ENCODE data around the gene SAMD4A.

Gene SAMD4A, protein sequence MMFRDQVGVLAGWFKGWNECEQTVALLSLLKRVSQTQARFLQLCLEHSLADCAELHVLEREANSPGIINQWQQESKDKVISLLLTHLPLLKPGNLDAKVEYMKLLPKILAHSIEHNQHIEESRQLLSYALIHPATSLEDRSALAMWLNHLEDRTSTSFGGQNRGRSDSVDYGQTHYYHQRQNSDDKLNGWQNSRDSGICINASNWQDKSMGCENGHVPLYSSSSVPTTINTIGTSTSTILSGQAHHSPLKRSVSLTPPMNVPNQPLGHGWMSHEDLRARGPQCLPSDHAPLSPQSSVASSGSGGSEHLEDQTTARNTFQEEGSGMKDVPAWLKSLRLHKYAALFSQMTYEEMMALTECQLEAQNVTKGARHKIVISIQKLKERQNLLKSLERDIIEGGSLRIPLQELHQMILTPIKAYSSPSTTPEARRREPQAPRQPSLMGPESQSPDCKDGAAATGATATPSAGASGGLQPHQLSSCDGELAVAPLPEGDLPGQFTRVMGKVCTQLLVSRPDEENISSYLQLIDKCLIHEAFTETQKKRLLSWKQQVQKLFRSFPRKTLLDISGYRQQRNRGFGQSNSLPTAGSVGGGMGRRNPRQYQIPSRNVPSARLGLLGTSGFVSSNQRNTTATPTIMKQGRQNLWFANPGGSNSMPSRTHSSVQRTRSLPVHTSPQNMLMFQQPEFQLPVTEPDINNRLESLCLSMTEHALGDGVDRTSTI

GRCh38 chr14:54566410-54567223, at the start of gene SAMD4A:
Gene SAMD4A (plus strand): TSS chr14:54567128. CDS start chr14:54567917, 789 bp downstream.
- DNase-seq (ENCODE audit: low read depth in 2 of 2, low spot score in 1 of 2): no peak

- DNase-seq (ENCODE audit: low read depth in 2 of 2, low spot score in 1 of 2): no peak
Observed at GRCh38 chr14:54524410-54524809, 42.5 kb upstream of the SAMD4A start.

GRCh38 chr14:54528973-54529372, 38.0 kb upstream of the SAMD4A start:
- DNase-seq (ENCODE audit: low read depth in 2 of 2, low spot score in 1 of 2): no peak

GRCh38 chr14:54529811-54530210, 37.1 kb upstream of the SAMD4A start:
- DNase-seq (ENCODE audit: low read depth in 2 of 2, low spot score in 1 of 2): no peak

- no peak for DNase-seq (ENCODE audit: low read depth in 2 of 2, low spot score in 1 of 2)
Observed at GRCh38 chr14:54532111-54533012, 34.6 kb upstream of the SAMD4A start.

GRCh38 chr14:54533100-54533499, 33.8 kb upstream of the SAMD4A start:
- DNase-seq (ENCODE audit: low read depth in 2 of 2, low spot score in 1 of 2): no peak

GRCh38 chr14:54535126-54535525, 31.8 kb upstream of the SAMD4A start:
- no peak for DNase-seq (ENCODE audit: low read depth in 2 of 2, low spot score in 1 of 2)

- DNase-seq (ENCODE audit: low read depth in 2 of 2, low spot score in 1 of 2): no peak
Observed at GRCh38 chr14:54535646-54536045, 31.3 kb upstream of the SAMD4A start.

GRCh38 chr14:54537651-54538050, 29.3 kb upstream of the SAMD4A start:
- DNase-seq (ENCODE audit: low read depth in 2 of 2, low spot score in 1 of 2): no peak

DNA sequence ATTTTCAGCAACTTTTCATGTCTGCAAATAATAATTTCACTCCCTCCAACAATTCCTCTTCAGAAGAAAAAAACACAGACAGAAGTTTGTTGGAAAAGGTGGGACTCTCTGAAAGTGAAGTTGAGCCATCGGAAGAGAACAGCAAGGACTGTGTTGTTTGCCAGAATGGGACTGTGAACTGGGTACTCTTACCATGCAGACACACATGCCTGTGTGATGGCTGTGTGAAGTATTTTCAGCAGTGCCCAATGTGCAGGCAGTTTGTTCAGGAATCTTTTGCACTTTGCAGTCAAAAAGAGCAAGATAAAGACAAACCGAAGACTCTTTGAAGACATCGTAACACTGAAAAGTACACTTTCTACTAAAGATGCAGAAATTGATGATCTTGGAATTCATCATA, 28.9 kb upstream of the SAMD4A start:
- DNase-seq (ENCODE audit: low read depth in 2 of 2, low spot score in 1 of 2): no peak

- DNase-seq (ENCODE audit: low read depth in 2 of 2, low spot score in 1 of 2): no peak
Observed at GRCh38 chr14:54547583-54547982, 19.3 kb upstream of the SAMD4A start.

DNA sequence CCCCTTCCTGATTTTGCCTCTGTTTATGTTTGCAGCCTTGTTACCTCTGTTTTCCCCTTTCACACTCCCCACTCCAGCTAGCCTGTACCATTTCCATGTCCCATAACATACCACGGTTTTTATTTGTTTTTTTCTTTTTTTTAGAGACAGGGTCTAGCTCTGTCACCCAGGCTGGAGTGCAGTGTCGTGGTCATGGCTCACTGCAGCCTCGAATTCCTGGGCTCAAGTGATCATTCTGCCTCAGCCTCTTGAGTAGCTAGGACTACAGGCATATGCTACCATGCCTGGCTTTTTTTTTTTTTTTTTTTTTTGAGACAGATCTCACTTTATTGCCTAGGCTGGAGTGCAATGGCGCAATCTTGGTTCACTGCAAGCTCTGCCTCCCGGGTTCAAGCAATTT, 18.4 kb upstream of the SAMD4A start:
- no peak for DNase-seq (ENCODE audit: low read depth in 2 of 2, low spot score in 1 of 2)

DNA sequence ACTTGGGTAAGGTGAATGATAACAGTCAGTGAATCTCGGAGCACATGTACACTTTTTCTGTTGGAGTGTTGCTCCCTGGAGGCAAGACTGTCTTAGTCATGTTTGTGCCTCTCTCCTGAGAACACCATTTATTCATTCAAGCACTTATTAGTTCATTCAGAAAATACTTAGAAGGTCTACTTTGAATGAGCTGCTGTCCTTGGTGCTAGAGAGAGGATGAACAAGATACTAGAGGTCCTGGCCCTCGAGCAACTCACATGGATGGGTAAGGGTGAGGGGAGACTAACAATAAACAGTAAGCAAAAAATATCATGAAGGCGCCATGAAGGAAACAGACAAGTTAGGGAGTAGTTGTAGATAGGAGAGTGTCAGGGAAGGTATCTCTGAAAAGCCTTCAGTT, 17.1 kb upstream of the SAMD4A start:
- no peak for DNase-seq (ENCODE audit: low read depth in 2 of 2, low spot score in 1 of 2)

- no peak for DNase-seq (ENCODE audit: low read depth in 2 of 2, low spot score in 1 of 2)
Observed at GRCh38 chr14:54550514-54550913, 16.4 kb upstream of the SAMD4A start.

DNA sequence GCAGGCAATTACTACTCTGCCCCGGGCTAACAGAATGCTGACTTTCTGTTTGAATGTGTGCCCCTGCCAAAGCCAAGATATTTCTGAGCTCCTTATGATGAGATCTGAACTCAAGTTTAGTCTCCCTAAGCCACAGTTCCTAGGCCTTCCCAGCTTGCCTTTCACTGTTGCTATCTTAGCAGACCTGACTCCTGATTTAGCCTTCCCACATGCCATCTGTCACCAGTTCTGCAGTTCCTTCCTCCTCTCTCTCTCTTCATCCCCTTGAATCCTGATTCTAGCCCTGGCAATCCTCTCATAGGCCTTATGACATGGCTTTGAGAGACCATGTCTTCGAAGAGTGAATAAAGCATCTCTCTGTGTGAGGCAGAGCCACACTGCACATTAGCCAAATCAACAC, 12.5 kb upstream of the SAMD4A start:
- no peak for DNase-seq (ENCODE audit: low read depth in 2 of 2, low spot score in 1 of 2)

DNA sequence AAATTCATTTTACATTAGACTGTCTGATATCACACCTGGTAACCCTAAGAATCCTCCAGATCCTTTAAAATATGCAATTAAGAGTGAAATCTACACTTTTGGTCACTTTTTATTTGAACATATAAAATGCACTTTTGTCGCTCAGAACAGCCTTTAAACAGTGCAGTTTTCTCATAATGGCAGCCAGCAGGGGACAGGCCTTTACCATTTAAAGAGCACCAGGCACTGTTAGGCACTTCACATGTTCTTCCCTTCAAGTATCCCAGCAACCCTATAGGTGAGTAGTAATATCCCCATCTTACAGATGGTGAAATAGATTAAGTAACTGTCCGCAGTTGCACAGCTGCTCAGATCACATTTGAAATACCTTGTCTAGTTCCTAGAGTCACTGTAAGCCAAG, 11.3 kb upstream of the SAMD4A start:
- DNase-seq (ENCODE audit: low read depth in 2 of 2, low spot score in 1 of 2): no peak

- no peak for DNase-seq (ENCODE audit: low read depth in 2 of 2, low spot score in 1 of 2)
Observed at GRCh38 chr14:54556535-54556934, 10.4 kb upstream of the SAMD4A start.

- DNase-seq (ENCODE audit: low read depth in 2 of 2, low spot score in 1 of 2): no peak
Observed at GRCh38 chr14:54562334-54562733, 4.6 kb upstream of the SAMD4A start.

DNA sequence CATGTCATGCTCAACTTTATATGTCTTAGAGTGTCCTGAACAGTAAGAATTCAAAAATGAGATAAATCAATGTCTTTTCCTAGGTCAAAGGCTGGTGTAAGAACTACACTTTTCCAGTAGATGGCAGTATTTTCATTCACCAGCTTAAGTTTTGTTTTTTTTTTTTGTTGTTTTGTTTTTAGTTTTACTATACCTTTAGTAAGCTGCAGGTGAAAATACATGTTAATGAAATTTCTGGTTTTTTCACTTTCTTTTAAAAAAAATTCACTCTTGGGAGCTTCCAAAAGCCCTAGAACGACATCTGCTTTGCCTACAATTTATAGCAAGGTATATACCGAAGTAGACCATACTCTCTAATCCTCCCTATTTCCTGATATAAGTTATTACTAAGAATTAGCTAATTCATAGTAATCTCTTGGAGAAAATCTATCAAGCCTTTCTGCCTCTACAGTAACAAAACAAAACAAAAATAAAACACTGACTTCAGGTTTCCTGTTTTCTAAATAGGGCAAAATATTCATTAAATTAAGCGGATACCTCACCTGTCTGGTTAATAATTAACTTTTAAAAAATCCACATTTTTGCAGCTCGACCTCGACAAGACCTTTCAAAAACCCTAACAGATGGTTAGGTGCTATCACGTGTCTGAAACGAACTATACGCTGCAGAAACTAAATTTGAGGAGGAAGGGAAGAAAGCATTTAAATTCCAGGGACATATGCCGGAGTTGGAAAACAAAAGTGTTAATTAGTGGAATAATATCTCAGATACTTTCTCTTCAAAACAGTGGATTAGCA, 2.7 kb upstream of the SAMD4A start:
- no peak for DNase-seq (ENCODE audit: low read depth in 2 of 2, low spot score in 1 of 2)

Data from stimulated activated CD8-positive, alpha-beta memory T cell treated with anti-CD3 and anti-CD28 coated beads, Interleukin-4, amount 100 ng/mL, for 4 hours (primary cell).